Transverse colon (tissue), 4 donors: ENCODE results near the gene TMOD3.

Experiments used
- CTCF ChIP-seq, 5 experiments: fragments of 200-600 bp in 3 of 5; fragments of 450-650 bp in 2 of 5; sonication (generic) in 3 of 5; IDR thresholded peaks; 1 replicate in 2 of 5; 2 replicates in 3 of 5; pipeline ENCODE4 v1.5.1; 2016 to 2017; ENCODE audit warnings: antibody characterized with exemption in 5 of 5, inconsistent platforms in 3 of 5, mild to moderate bottlenecking in 2 of 5, moderate library complexity in 1 of 5
- POLR2AphosphoS5 ChIP-seq, 3 donors: sonication (generic); formaldehyde crosslinking; IDR thresholded peaks; one replicate each; pipeline ENCODE4 v1.6.1; 2016; ENCODE audit warnings: antibody characterized with exemption in 3 of 3

- TF ChIP-seq POLR2AphosphoS5 (IDR thresholded peaks at IDR 0.05) (no peak), CTCF (IDR thresholded peaks at IDR 0.05) (peak; percentile 60 to 74 (median 66))
These were observed 59.2 kb downstream of the TMOD3 start for GRCh38 chr15:51888593-51889195.
